Measurements from ENCODE around the gene C16orf90.
A peak's percentile ranks its signal among the peaks of the same experiment; 100 is the strongest.

C16orf90 gene

DNA sequence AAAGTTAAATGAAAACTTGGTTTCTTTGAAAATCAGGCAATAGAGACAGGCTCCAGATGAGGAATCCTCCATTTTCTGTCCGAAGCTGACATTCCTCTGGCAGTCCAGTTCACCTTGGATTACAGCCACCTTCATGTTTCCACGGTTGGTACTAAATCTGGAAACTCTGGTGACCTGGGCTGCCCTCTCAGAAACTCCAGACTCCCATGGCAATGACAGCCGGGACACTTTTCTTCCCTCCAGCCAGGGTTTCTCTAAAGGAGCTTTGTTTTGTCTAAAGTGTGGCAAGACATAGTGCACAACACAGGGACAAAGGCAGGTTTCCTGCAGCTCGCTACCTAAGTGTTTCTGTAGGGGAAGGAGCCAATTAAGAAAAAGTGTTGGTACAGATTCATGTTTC is 41.6 kb upstream of the C16orf90 start:
- Histone ChIP-seq H3K4me1 (no peaks in the 10 kb centered on the region), H3K9ac (no peak overlapping the region), H3K36me3 (ENCODE audit: control insufficient read depth, insufficient read depth, low read length) (no peaks in the 10 kb centered on the region), H3K79me2 (no peaks in the 10 kb centered on the region), H2AFZ (no peak overlapping the region), H3K9me3 (ENCODE audit: control insufficient read depth, low read length) (no peaks in the 10 kb centered on the region), H3K4me2 (ENCODE audit: low read length) (peak overlapping the region; percentile 26), H3K27me3 (ENCODE audit: control insufficient read depth, insufficient read depth, low read length) (no peaks in the 10 kb centered on the region), H3K27ac (no peak overlapping the region), H3K4me3 (ENCODE audit: low read depth, low read length) (no peak overlapping the region)
- TF ChIP-seq, protein P1, sequence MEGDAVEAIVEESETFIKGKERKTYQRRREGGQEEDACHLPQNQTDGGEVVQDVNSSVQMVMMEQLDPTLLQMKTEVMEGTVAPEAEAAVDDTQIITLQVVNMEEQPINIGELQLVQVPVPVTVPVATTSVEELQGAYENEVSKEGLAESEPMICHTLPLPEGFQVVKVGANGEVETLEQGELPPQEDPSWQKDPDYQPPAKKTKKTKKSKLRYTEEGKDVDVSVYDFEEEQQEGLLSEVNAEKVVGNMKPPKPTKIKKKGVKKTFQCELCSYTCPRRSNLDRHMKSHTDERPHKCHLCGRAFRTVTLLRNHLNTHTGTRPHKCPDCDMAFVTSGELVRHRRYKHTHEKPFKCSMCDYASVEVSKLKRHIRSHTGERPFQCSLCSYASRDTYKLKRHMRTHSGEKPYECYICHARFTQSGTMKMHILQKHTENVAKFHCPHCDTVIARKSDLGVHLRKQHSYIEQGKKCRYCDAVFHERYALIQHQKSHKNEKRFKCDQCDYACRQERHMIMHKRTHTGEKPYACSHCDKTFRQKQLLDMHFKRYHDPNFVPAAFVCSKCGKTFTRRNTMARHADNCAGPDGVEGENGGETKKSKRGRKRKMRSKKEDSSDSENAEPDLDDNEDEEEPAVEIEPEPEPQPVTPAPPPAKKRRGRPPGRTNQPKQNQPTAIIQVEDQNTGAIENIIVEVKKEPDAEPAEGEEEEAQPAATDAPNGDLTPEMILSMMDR (IDR thresholded peaks at IDR 0.05) = no peak

DNA sequence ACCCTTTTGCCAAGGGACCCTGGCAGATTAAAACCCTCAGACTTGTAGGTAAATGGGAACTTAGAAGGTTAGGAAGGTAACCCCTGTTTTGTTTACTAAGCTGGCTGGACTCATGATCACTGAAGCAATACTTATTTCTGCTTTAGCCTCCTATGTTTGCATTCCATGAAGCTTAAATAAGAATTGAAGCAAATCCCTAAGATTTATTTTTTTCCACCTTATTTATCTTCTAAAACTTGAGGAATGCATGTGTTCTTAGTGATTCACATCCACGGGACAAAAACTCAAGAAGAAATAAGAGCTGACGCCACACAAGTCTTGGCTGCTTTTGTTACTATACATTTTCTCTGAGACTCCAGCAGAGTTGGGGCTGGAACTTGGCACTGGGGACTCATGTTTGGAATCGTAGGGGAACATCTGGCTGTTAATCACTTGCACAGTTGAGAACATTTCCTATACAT is 41.0 kb upstream of the C16orf90 start:
- Histone ChIP-seq H3K36me3 (ENCODE audit: control insufficient read depth, insufficient read depth, low read length) (no peaks in the 10 kb centered on the region), H2AFZ (no peak overlapping the region), H3K9ac (no peak overlapping the region), H3K27ac (no peak overlapping the region), H3K4me2 (ENCODE audit: low read length) (peak overlapping the region; percentile 26), H3K79me2 (no peaks in the 10 kb centered on the region), H3K27me3 (ENCODE audit: control insufficient read depth, insufficient read depth, low read length) (no peaks in the 10 kb centered on the region), H3K4me1 (no peaks in the 10 kb centered on the region), H3K9me3 (ENCODE audit: control insufficient read depth, low read length) (no peaks in the 10 kb centered on the region), H3K4me3 (ENCODE audit: low read depth, low read length) (no peak overlapping the region)
- TF ChIP-seq, protein P1 (IDR thresholded peaks at IDR 0.05) = no peak

DNA sequence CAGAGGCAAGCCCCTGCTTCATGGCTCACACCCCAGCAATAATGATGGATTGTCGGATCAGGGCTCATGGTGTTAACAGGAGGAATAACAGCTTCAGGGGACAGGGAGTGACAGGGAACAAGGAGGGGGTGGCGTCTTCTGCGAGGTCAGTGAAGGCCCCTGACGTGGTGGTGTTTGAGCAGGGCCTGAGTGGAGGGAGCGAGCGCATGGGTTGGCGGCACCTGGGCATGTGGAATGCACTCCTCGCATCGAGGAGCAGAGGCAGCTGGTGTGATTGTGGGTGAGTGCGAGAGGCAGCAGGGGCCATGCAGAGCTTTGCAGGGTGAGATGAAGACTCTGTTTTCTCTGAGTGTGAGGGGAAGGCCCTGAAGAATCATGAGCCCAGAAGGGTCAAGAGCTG is 38.8 kb upstream of the C16orf90 start:
- H3K36me3 ChIP-seq (ENCODE audit: control insufficient read depth, insufficient read depth, low read length) = no peaks in the 10 kb centered on the region
- no peaks in the 10 kb centered on the region for H3K79me2 ChIP-seq
- TF ChIP-seq, protein P1 (IDR thresholded peaks at IDR 0.05) = no peak
- no peak overlapping the region for H3K27ac ChIP-seq
- no peak overlapping the region for H3K4me3 ChIP-seq (ENCODE audit: low read depth, low read length)
- no peak overlapping the region for H3K9ac ChIP-seq
- no peak overlapping the region for H3K4me2 ChIP-seq (ENCODE audit: low read length)
- H3K4me1 ChIP-seq = no peaks in the 10 kb centered on the region
- H3K27me3 ChIP-seq (ENCODE audit: control insufficient read depth, insufficient read depth, low read length) = no peaks in the 10 kb centered on the region
- no peak overlapping the region for H2AFZ ChIP-seq
- no peaks in the 10 kb centered on the region for H3K9me3 ChIP-seq (ENCODE audit: control insufficient read depth, low read length)

DNA sequence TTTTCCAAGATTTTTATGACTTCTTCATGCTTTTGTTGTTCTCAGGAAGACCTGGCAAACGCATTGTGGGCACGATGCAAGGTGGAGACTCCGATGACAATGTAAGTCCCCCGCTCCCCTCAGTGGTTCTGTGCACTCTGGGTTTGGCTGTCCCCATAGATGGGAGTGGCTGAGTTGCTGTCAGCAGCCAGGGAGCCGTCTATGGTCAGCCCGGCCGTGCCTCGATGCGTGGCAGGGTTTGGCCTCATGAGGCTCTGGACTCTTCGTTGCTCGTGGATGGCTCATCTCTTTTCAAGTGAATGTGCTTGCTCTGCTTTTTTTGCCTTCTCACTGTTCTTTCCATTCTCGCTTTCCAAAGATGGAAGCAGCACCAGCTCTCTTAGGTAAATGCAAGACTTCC is 37.5 kb upstream of the C16orf90 start:
- H3K27me3 ChIP-seq (ENCODE audit: control insufficient read depth, insufficient read depth, low read length) = no peaks in the 10 kb centered on the region
- H3K4me1 ChIP-seq = no peaks in the 10 kb centered on the region
- no peaks in the 10 kb centered on the region for H3K9me3 ChIP-seq (ENCODE audit: control insufficient read depth, low read length)
- no peak overlapping the region for H3K9ac ChIP-seq
- no peaks in the 10 kb centered on the region for H3K36me3 ChIP-seq (ENCODE audit: control insufficient read depth, insufficient read depth, low read length)
- no peak overlapping the region for H2AFZ ChIP-seq
- no peaks in the 10 kb centered on the region for H3K79me2 ChIP-seq
- no peak overlapping the region for H3K4me3 ChIP-seq (ENCODE audit: low read depth, low read length)
- no peak overlapping the region for H3K4me2 ChIP-seq (ENCODE audit: low read length)
- TF ChIP-seq, protein P1 (IDR thresholded peaks at IDR 0.05) = no peak
- no peak overlapping the region for H3K27ac ChIP-seq

DNA sequence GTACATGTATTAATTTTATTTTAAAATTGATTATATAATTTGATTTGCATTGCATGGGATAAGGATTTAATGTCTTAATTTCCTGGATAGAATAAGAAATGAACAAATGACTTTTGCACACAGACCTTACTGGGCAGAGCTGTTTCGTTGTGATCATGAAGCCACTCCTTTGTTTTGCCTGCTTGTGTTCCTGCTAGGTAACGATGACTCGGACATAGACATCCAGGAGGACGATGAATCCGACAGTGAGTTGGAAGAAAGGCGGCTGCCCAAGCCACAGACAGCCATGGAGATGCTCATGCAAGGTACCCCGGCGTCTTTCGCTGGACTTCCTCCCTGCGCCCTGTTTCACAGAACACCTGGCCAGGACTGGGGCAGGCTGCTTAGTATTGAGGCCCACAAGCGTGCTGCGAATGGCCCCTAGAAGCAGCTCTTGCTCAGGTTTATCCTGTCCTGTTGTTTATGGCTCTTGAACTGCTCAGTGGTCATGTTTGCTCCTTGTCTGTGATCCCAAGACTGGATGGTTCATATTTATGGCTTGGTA is 35.2 kb upstream of the C16orf90 start:
- Histone ChIP-seq H3K36me3 (ENCODE audit: control insufficient read depth, insufficient read depth, low read length) (no peaks in the 10 kb centered on the region), H3K27me3 (ENCODE audit: control insufficient read depth, insufficient read depth, low read length) (no peaks in the 10 kb centered on the region), H3K4me1 (no peaks in the 10 kb centered on the region), H3K9me3 (ENCODE audit: control insufficient read depth, low read length) (no peaks in the 10 kb centered on the region), H3K4me3 (ENCODE audit: low read depth, low read length) (no peak overlapping the region), H2AFZ (no peak overlapping the region), H3K79me2 (no peaks in the 10 kb centered on the region), H3K27ac (no peak overlapping the region), H3K9ac (no peak overlapping the region), H3K4me2 (ENCODE audit: low read length) (no peak overlapping the region)
- TF ChIP-seq, protein P1 (IDR thresholded peaks at IDR 0.05) = no peak

Data from parathyroid adenoma (tissue), 2 donors.